Sigmoid colon (tissue), 7 donors: ENCODE measurements around the gene RDX. TPM values are rescaled to one million over a fixed set of nuclear protein-coding genes. Genes with fewer than 3 reads are reported as not detected.

ENCODE experiments used
- DNase-seq: peaks from one replicate; pipeline ENCODE4 v3.0.0-alpha.2; 2019
- H3K27ac ChIP-seq, 4 donors: fragments of 200-600 bp; sonication (generic); one replicate each; pipeline ENCODE4 v1.5.1; 2016 to 2019; ENCODE audit warnings: mild to moderate bottlenecking in 1 of 4
- H3K27me3 ChIP-seq, 3 donors: fragments of 200-600 bp; sonication (generic); one replicate each; pipeline ENCODE4 v1.5.1; 2019; ENCODE audit warnings: mild to moderate bottlenecking in 1 of 3
- H3K36me3 ChIP-seq, 4 donors: fragments of 200-600 bp; sonication (generic); one replicate each; pipeline ENCODE4 v1.5.1; 2016 to 2019
- H3K4me1 ChIP-seq, 4 donors: fragments of 200-600 bp; sonication (generic); one replicate each; pipeline ENCODE4 v1.5.1; 2017 to 2019
- H3K4me3 ChIP-seq, 4 donors: fragments of 200-600 bp; sonication (generic); one replicate each; pipeline ENCODE4 v1.5.1; 2017 to 2019; ENCODE audit warnings: mild to moderate bottlenecking in 2 of 4, moderate library complexity in 1 of 4
- H3K9me3 ChIP-seq, 4 donors: fragments of 200-600 bp in 3 of 4; sonication (generic) in 3 of 4; one replicate each; pipeline versions ENCODE4 v1.5.1 to v1.6.1; 2013 to 2019
- CTCF ChIP-seq, 4 experiments: fragments of 450-650 bp in 3 of 4; fragments of 200-600 bp in 1 of 4; IDR thresholded peaks; one replicate each; pipeline ENCODE4 v1.5.1; 2016 to 2019; ENCODE audit warnings: antibody characterized with exemption in 4 of 4, mild to moderate bottlenecking in 3 of 4, moderate library complexity in 2 of 4
- EP300 ChIP-seq, 4 donors: sonication (generic); formaldehyde crosslinking; IDR thresholded peaks; one replicate each; pipeline ENCODE4 v1.6.1; 2017; ENCODE audit warnings: antibody characterized with exemption in 4 of 4
- POLR2A ChIP-seq, 2 donors: fragments of 450-650 bp; IDR thresholded peaks; one replicate each; pipeline ENCODE4 v1.6.1; 2016; ENCODE audit warnings: antibody characterized with exemption in 2 of 2, mild to moderate bottlenecking in 2 of 2, moderate library complexity in 2 of 2
- POLR2AphosphoS5 ChIP-seq, 4 donors: sonication (generic); formaldehyde crosslinking; IDR thresholded peaks; one replicate each; pipeline ENCODE4 v1.6.1; 2017; ENCODE audit warnings: antibody characterized with exemption in 4 of 4
- WGBS, 2 donors: extraction: QIAGEN DNeasy Blood & Tissue Kit; methylation state at CpG; one replicate each; pipeline ENCODE4 v1.1.7; 2013; 5-methylcytosine and 5-hydroxymethylcytosine counted together
- intact Hi-C: fragments of 100-400 bp; cut with DNase I; formaldehyde crosslinking; loops from one replicate; pipeline ENCODE4 v1.15.1; 2023
- polyA plus RNA-seq, 3 donors: library from polyadenylated mRNA; stranded (reverse); fragments of 200-250 nt; gene quantifications; one replicate each; pipeline ENCODE4 v1.2.3, GENCODE V29; 2013
- total RNA-seq, 4 donors: library from RNA; depleted of rRNA; stranded (reverse); fragments of >200 nt; gene quantifications; one replicate each; pipeline ENCODE4 v1.1.0, GENCODE V29; 2016
- donor health status: healthy with polysubstance abuse.
- donor health status: Bipolar disorder and iron deficiency.
- donor health status: healthy.

Gene RDX
- total and polyA plus RNA-seq, 7 donors, result 7.9 to 160 (median 55.6) TPM

- no peaks in the 10 kb centered on the region for H3K27me3 ChIP-seq
- H3K27ac ChIP-seq, result no peak overlapping the region
- peaks cover 13 to 55% (median 19%) of the 10 kb centered on the region in 4 donors for H3K36me3 ChIP-seq
- H3K4me1 ChIP-seq, result no peaks in the 10 kb centered on the region
- no peaks in the 10 kb centered on the region for H3K9me3 ChIP-seq
- no peak for TF ChIP-seq EP300 (IDR thresholded peaks at IDR 0.05)
- no peak for TF ChIP-seq CTCF (IDR thresholded peaks at IDR 0.05)
- no peak for TF ChIP-seq POLR2A (IDR thresholded peaks at IDR 0.05)
- TF ChIP-seq POLR2AphosphoS5 (IDR thresholded peaks at IDR 0.05), result no peak
- WGBS, 2 donors, result 97 to 98% methylated on average over 9 of the region's 9 CpGs
- no peak overlapping the region for H3K4me3 ChIP-seq
- DNase-seq, result no peak
- intact Hi-C loops, result no loop called here
Measured at GRCh38 chr11:110161061-110161460, 135.4 kb downstream of the RDX start.

- Histone ChIP-seq H3K4me1 (no peaks in the 10 kb centered on the region), H3K9me3 (no peaks in the 10 kb centered on the region), H3K27me3 (no peaks in the 10 kb centered on the region), H3K36me3 (peaks cover 7 to 53% (median 18%) of the 10 kb centered on the region in 4 donors), H3K27ac (no peak overlapping the region), H3K4me3 (no peak overlapping the region)
- TF ChIP-seq EP300 (IDR thresholded peaks at IDR 0.05), result no peak
- TF ChIP-seq POLR2AphosphoS5 (IDR thresholded peaks at IDR 0.05), result no peak
- TF ChIP-seq POLR2A (IDR thresholded peaks at IDR 0.05), result no peak
- TF ChIP-seq CTCF (IDR thresholded peaks at IDR 0.05), result no peak
- no peak for DNase-seq
- intact Hi-C loops, result no loop called here
- 74 to 77% methylated on average over 2 of the region's 2 CpGs for WGBS, 2 donors
Measured at GRCh38 chr11:110160437-110160836, 136.0 kb downstream of the RDX start.

- DNase-seq, result no peak
- Histone ChIP-seq H3K9me3 (no peaks in the 10 kb centered on the region), H3K4me3 (no peak overlapping the region), H3K27ac (no peak overlapping the region), H3K4me1 (no peaks in the 10 kb centered on the region), H3K36me3 (peaks cover 4 to 48% (median 16%) of the 10 kb centered on the region in 4 donors), H3K27me3 (no peaks in the 10 kb centered on the region)
- intact Hi-C loops, result no loop called here
- no peak for TF ChIP-seq EP300 (IDR thresholded peaks at IDR 0.05)
- TF ChIP-seq POLR2AphosphoS5 (IDR thresholded peaks at IDR 0.05), result no peak
- no peak for TF ChIP-seq POLR2A (IDR thresholded peaks at IDR 0.05)
- no peak for TF ChIP-seq CTCF (IDR thresholded peaks at IDR 0.05)
- 89 to 92% methylated on average over 3 of the region's 3 CpGs for WGBS, 2 donors
Measured at GRCh38 chr11:110160016-110160415, 136.4 kb downstream of the RDX start.

GRCh38 chr11:110159476-110159875, 136.9 kb downstream of the RDX start:
- WGBS, 2 donors, result 78 to 92% methylated on average over 1 of the region's 1 CpG
- H3K9me3 ChIP-seq, result no peaks in the 10 kb centered on the region
- no peaks in the 10 kb centered on the region for H3K4me1 ChIP-seq
- no peak overlapping the region for H3K4me3 ChIP-seq
- no peak for DNase-seq
- H3K27me3 ChIP-seq, result no peaks in the 10 kb centered on the region
- intact Hi-C loops, result no loop called here
- no peak for TF ChIP-seq EP300 (IDR thresholded peaks at IDR 0.05)
- TF ChIP-seq POLR2A (IDR thresholded peaks at IDR 0.05), result no peak
- TF ChIP-seq POLR2AphosphoS5 (IDR thresholded peaks at IDR 0.05), result no peak
- no peak for TF ChIP-seq CTCF (IDR thresholded peaks at IDR 0.05)
- H3K27ac ChIP-seq, result no peak overlapping the region
- peaks cover 1 to 43% (median 11%) of the 10 kb centered on the region in 4 donors for H3K36me3 ChIP-seq
